ENCODE data around the gene RTN4RL1.

- TF ChIP-seq CTCF (IDR thresholded peaks at IDR 0.05) (no peak), POLR2A (IDR thresholded peaks at IDR 0.05) (no peak)
These were observed 108.8 kb downstream of the RTN4RL1 start for GRCh38 chr17:1916316-1916715.
